GM23338 (cell line): Measurements from ENCODE around the gene COPE. TPM values are rescaled to one million over a fixed set of nuclear protein-coding genes. Genes with fewer than 3 reads are reported as not detected.

Experiments used
- ATAC-seq: fragments of 200-7000 bp; cut with Tn5 transposase; 3 replicates; pipeline ENCODE4 v1.9.1; 2020
- DNase-seq: peaks from one replicate; pipeline ENCODE4 v3.0.0-alpha.2; 2015; ENCODE audit warnings: low spot score
- H2AFZ ChIP-seq: fragments of 200-600 bp; sonication (generic); 2 replicates; pipeline ENCODE4 v1.8.0; 2016; ENCODE audit warnings: antibody characterized with exemption, mild to moderate bottlenecking, moderate library complexity
- H3F3A ChIP-seq: fragments of 200-600 bp; sonication (generic); replicated peaks from 2 replicates; pipeline ENCODE4 v1.8.0; 2017; ENCODE audit warnings: antibody characterized with exemption, mixed run types, low read depth
- H3K27ac ChIP-seq: fragments of 200-600 bp; sonication (generic); 2 replicates; pipeline ENCODE4 v1.6.1; 2016; ENCODE audit warnings: low read depth
- H3K27me3 ChIP-seq: fragments of 200-600 bp; sonication (generic); 2 replicates; pipeline ENCODE4 v1.8.0; 2016; ENCODE audit warnings: mild to moderate bottlenecking, mixed run types, moderate library complexity; ENCODE audit not compliant: insufficient read depth
- H3K36me3 ChIP-seq: fragments of 200-600 bp; sonication (generic); 2 replicates; pipeline ENCODE4 v1.8.0; 2016; ENCODE audit warnings: mild to moderate bottlenecking; ENCODE audit not compliant: insufficient read depth
- H3K4me1 ChIP-seq: fragments of 200-600 bp; sonication (generic); 2 replicates; pipeline ENCODE4 v1.8.0; 2016; ENCODE audit warnings: mild to moderate bottlenecking, moderate library complexity; ENCODE audit not compliant: insufficient read depth
- H3K4me2 ChIP-seq: fragments of 200-600 bp; sonication (generic); 2 replicates; pipeline ENCODE4 v1.7.1; 2017; ENCODE audit warnings: mixed run types
- H3K4me3 ChIP-seq: fragments of 200-600 bp; sonication (generic); 2 replicates; pipeline ENCODE4 v1.6.1; 2016; ENCODE audit warnings: mixed run types
- H3K79me2 ChIP-seq: fragments of 200-600 bp; sonication (generic); replicated peaks from 2 replicates; pipeline ENCODE4 v1.8.0; 2017; ENCODE audit warnings: mild to moderate bottlenecking; ENCODE audit not compliant: insufficient read depth
- H3K9me2 ChIP-seq: fragments of 200-600 bp; sonication (generic); 2 replicates; pipeline ENCODE4 v1.8.0; 2017; ENCODE audit not compliant: insufficient read depth
- H4K20me1 ChIP-seq: fragments of 200-600 bp; sonication (generic); replicated peaks from 2 replicates; pipeline ENCODE4 v1.8.0; 2017; ENCODE audit warnings: mild to moderate bottlenecking; ENCODE audit not compliant: insufficient read depth
- H3K27ac Mint-ChIP-seq: 2 replicates; pipeline ENCODE4 v1.8.0; 2020; ENCODE audit warnings: inconsistent platforms, mild to moderate bottlenecking, moderate library complexity, mixed read lengths
- H3K27me3 Mint-ChIP-seq: 3 replicates; pipeline ENCODE4 v1.8.0; 2022; ENCODE audit warnings: low read depth, mild to moderate bottlenecking, moderate library complexity, mixed read lengths, inconsistent platforms; ENCODE audit not compliant: insufficient read depth, poor library complexity
- H3K36me3 Mint-ChIP-seq: 3 replicates; pipeline ENCODE4 v1.8.0; 2021; ENCODE audit warnings: low read depth, mild to moderate bottlenecking, inconsistent platforms, moderate library complexity, mixed read lengths
- H3K4me1 Mint-ChIP-seq: 3 replicates; pipeline ENCODE4 v1.8.0; 2020; ENCODE audit warnings: mild to moderate bottlenecking, inconsistent platforms, mixed read lengths
- H3K4me3 Mint-ChIP-seq: 3 replicates; pipeline ENCODE4 v1.8.0; 2021; ENCODE audit warnings: moderate library complexity, mild to moderate bottlenecking, inconsistent platforms, mixed read lengths
- H3K9me3 Mint-ChIP-seq: 3 replicates; pipeline ENCODE4 v1.8.0; 2020; ENCODE audit warnings: moderate library complexity, mild to moderate bottlenecking, inconsistent platforms, mixed read lengths
- CREB1 ChIP-seq: fragments of 250-450 bp; sonication (Bioruptor Pico); IDR thresholded peaks from 2 replicates; pipeline ENCODE4 v1.5.0; 2020; ENCODE audit warnings: low read depth, mild to moderate bottlenecking, moderate library complexity
- EZH2 ChIP-seq: fragments of 200-600 bp; sonication (generic); IDR thresholded peaks from one replicate; pipeline ENCODE4 v1.8.0; 2017; ENCODE audit warnings: antibody characterized with exemption, mild to moderate bottlenecking, low read depth; ENCODE audit not compliant: unreplicated experiment
- EZH2phosphoT487 ChIP-seq: fragments of 200-600 bp; sonication (generic); IDR thresholded peaks from one replicate; pipeline ENCODE4 v1.8.1; 2018; ENCODE audit warnings: antibody characterized with exemption; ENCODE audit not compliant: unreplicated experiment
- JUNB ChIP-seq: IDR thresholded peaks from one replicate; pipeline ENCODE4 v1.6.1; 2016; ENCODE audit warnings: antibody characterized with exemption; ENCODE audit not compliant: unreplicated experiment
- NANOG ChIP-seq: IDR thresholded peaks from 2 replicates; pipeline ENCODE4 v1.6.1; 2016; ENCODE audit warnings: antibody characterized with exemption, borderline replicate concordance
- REST ChIP-seq: IDR thresholded peaks from one replicate; pipeline ENCODE4 v1.6.1; 2018; ENCODE audit warnings: antibody characterized with exemption; ENCODE audit not compliant: unreplicated experiment
- STAT1 ChIP-seq: IDR thresholded peaks from one replicate; pipeline ENCODE4 v1.6.1; 2016; ENCODE audit warnings: antibody characterized with exemption; ENCODE audit not compliant: unreplicated experiment
- ZNF114 ChIP-seq: fragments of 250-450 bp; sonication (Bioruptor Pico); IDR thresholded peaks from 2 replicates; pipeline ENCODE4 v1.5.0; 2020; ENCODE audit warnings: mild to moderate bottlenecking, moderate library complexity
- ZNF331 ChIP-seq: fragments of 250-450 bp; sonication (Bioruptor Pico); IDR thresholded peaks from 2 replicates; pipeline ENCODE4 v1.5.0; 2020; ENCODE audit warnings: low read depth, mild to moderate bottlenecking, moderate library complexity
- polyA plus RNA-seq: library from polyadenylated mRNA; unstranded; fragments of >200 nt; fragmentation: Nextera tagmentation; extraction: Ambion mirVana; gene quantifications from 2 replicates; pipeline ENCODE4 v1.2.1, GENCODE V29; 2016
- total RNA-seq: library from RNA; depleted of rRNA; stranded (reverse); fragments of >200 nt; shearing (Covaris generic); gene quantifications from 2 replicates; pipeline ENCODE4 v1.2.3, GENCODE V29; 2014
- TF ChIP-seq, protein P1 (sequence below): IDR thresholded peaks from 2 replicates; pipeline ENCODE4 v1.6.1; 2016; ENCODE audit warnings: antibody characterized with exemption
- TF ChIP-seq, protein P2 (sequence below): fragments of 250-450 bp; sonication (Bioruptor Pico); IDR thresholded peaks from 2 replicates; pipeline ENCODE4 v1.5.0; 2020; ENCODE audit warnings: mild to moderate bottlenecking, moderate library complexity
- TF ChIP-seq, protein P3 (sequence below), 2 experiments: fragments of 200-600 bp in 1 of 2; sonication (generic) in 1 of 2; conservative IDR thresholded peaks; 2 replicates each; pipeline versions ENCODE4 v1.5.1 to v1.6.1; 2016 to 2017; ENCODE audit warnings: antibody characterized with exemption in 2 of 2, low read depth in 2 of 2, mild to moderate bottlenecking in 2 of 2, moderate library complexity in 1 of 2

The COPE gene
- total and polyA plus RNA-seq, 2 experiments from 2014 or later = 263 TPM

GRCh38 chr19:18861917-18862316 is 57.3 kb downstream of the COPE start (continued):
- TF ChIP-seq REST = no peak
- no peak for TF ChIP-seq ZNF114 (CRISPR knock-in tag)
- TF ChIP-seq ZNF331 (CRISPR knock-in tag) = no peak
- TF ChIP-seq, protein P1, sequence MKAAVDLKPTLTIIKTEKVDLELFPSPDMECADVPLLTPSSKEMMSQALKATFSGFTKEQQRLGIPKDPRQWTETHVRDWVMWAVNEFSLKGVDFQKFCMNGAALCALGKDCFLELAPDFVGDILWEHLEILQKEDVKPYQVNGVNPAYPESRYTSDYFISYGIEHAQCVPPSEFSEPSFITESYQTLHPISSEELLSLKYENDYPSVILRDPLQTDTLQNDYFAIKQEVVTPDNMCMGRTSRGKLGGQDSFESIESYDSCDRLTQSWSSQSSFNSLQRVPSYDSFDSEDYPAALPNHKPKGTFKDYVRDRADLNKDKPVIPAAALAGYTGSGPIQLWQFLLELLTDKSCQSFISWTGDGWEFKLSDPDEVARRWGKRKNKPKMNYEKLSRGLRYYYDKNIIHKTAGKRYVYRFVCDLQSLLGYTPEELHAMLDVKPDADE = no peak
- no peak for TF ChIP-seq EZH2
- no peak for TF ChIP-seq JUNB
- TF ChIP-seq NANOG = no peak
- no peak for TF ChIP-seq STAT1
- TF ChIP-seq CREB1 (CRISPR knock-in tag) = no peak
- no peak for TF ChIP-seq EZH2phosphoT487

GRCh38 chr19:18861235-18861634 is 58.0 kb downstream of the COPE start:
- H3K36me3 ChIP-seq = peaks cover 38% of the 10 kb centered on the region; the same call in 1 of the 2 replicates
- H3K4me2 ChIP-seq = no peak overlapping the region
- no peaks in the 10 kb centered on the region for H3K4me1 ChIP-seq
- H3K4me1 Mint-ChIP-seq = peaks cover 2% of the 10 kb centered on the region; the same call in 1 of the 3 replicates
- peaks cover 12% of the 10 kb centered on the region for H4K20me1 ChIP-seq
- no peak overlapping the region for H3K4me3 Mint-ChIP-seq
- H3K27ac Mint-ChIP-seq = no peak overlapping the region
- H3K4me3 ChIP-seq = no peak overlapping the region
- no peaks in the 10 kb centered on the region for H3K9me3 Mint-ChIP-seq
- no peak overlapping the region for H3K27ac ChIP-seq
- H3K27me3 Mint-ChIP-seq = no peaks in the 10 kb centered on the region
- H3K79me2 ChIP-seq = no peaks in the 10 kb centered on the region
- peaks cover 17% of the 10 kb centered on the region for H3F3A ChIP-seq
- no peaks in the 10 kb centered on the region for H3K27me3 ChIP-seq
- H2AFZ ChIP-seq = no peak overlapping the region
- DNase-seq (no peak), ATAC-seq (no peak)
- H3K9me2 ChIP-seq = no peaks in the 10 kb centered on the region
- peaks cover 73% of the 10 kb centered on the region for H3K36me3 Mint-ChIP-seq
- TF ChIP-seq, protein P1 = no peak
- TF ChIP-seq STAT1 (no peak), CREB1 (CRISPR knock-in tag) (no peak)
- TF ChIP-seq, protein P2, sequence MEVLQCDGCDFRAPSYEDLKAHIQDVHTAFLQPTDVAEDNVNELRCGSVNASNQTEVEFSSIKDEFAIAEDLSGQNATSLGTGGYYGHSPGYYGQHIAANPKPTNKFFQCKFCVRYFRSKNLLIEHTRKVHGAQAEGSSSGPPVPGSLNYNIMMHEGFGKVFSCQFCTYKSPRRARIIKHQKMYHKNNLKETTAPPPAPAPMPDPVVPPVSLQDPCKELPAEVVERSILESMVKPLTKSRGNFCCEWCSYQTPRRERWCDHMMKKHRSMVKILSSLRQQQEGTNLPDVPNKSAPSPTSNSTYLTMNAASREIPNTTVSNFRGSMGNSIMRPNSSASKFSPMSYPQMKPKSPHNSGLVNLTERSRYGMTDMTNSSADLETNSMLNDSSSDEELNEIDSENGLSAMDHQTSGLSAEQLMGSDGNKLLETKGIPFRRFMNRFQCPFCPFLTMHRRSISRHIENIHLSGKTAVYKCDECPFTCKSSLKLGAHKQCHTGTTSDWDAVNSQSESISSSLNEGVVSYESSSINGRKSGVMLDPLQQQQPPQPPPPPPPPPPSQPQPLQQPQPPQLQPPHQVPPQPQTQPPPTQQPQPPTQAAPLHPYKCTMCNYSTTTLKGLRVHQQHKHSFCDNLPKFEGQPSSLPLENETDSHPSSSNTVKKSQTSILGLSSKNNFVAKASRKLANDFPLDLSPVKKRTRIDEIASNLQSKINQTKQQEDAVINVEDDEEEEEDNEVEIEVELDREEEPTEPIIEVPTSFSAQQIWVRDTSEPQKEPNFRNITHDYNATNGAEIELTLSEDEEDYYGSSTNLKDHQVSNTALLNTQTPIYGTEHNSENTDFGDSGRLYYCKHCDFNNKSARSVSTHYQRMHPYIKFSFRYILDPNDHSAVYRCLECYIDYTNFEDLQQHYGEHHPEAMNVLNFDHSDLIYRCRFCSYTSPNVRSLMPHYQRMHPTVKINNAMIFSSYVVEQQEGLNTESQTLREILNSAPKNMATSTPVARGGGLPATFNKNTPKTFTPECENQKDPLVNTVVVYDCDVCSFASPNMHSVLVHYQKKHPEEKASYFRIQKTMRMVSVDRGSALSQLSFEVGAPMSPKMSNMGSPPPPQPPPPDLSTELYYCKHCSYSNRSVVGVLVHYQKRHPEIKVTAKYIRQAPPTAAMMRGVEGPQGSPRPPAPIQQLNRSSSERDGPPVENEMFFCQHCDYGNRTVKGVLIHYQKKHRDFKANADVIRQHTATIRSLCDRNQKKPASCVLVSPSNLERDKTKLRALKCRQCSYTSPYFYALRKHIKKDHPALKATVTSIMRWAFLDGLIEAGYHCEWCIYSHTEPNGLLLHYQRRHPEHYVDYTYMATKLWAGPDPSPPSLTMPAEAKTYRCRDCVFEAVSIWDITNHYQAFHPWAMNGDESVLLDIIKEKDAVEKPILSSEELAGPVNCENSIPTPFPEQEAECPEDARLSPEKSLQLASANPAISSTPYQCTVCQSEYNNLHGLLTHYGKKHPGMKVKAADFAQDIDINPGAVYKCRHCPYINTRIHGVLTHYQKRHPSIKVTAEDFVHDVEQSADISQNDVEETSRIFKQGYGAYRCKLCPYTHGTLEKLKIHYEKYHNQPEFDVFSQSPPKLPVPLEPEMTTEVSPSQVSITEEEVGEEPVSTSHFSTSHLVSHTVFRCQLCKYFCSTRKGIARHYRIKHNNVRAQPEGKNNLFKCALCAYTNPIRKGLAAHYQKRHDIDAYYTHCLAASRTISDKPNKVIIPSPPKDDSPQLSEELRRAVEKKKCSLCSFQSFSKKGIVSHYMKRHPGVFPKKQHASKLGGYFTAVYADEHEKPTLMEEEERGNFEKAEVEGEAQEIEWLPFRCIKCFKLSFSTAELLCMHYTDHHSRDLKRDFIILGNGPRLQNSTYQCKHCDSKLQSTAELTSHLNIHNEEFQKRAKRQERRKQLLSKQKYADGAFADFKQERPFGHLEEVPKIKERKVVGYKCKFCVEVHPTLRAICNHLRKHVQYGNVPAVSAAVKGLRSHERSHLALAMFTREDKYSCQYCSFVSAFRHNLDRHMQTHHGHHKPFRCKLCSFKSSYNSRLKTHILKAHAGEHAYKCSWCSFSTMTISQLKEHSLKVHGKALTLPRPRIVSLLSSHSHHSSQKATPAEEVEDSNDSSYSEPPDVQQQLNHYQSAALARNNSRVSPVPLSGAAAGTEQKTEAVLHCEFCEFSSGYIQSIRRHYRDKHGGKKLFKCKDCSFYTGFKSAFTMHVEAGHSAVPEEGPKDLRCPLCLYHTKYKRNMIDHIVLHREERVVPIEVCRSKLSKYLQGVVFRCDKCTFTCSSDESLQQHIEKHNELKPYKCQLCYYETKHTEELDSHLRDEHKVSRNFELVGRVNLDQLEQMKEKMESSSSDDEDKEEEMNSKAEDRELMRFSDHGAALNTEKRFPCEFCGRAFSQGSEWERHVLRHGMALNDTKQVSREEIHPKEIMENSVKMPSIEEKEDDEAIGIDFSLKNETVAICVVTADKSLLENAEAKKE = no peak
- TF ChIP-seq, protein P3, sequence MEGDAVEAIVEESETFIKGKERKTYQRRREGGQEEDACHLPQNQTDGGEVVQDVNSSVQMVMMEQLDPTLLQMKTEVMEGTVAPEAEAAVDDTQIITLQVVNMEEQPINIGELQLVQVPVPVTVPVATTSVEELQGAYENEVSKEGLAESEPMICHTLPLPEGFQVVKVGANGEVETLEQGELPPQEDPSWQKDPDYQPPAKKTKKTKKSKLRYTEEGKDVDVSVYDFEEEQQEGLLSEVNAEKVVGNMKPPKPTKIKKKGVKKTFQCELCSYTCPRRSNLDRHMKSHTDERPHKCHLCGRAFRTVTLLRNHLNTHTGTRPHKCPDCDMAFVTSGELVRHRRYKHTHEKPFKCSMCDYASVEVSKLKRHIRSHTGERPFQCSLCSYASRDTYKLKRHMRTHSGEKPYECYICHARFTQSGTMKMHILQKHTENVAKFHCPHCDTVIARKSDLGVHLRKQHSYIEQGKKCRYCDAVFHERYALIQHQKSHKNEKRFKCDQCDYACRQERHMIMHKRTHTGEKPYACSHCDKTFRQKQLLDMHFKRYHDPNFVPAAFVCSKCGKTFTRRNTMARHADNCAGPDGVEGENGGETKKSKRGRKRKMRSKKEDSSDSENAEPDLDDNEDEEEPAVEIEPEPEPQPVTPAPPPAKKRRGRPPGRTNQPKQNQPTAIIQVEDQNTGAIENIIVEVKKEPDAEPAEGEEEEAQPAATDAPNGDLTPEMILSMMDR (conservative IDR thresholded peaks at IDR 0.05; ENCODE audit: low read depth in 2 of 2) = no peak
